Left ventricle myocardium superior (tissue), 1 donor: ENCODE data around the gene SNX9. TPM values are rescaled to one million over a fixed set of nuclear protein-coding genes. Genes with fewer than 3 reads are reported as not detected.

Experiments
- ATAC-seq: fragments of 200-7000 bp; cut with Tn5 transposase; one replicate; pipeline ENCODE4 v1.9.1; 2020; ENCODE audit warnings: mild to moderate bottlenecking, moderate library complexity
- DNase-seq: peaks from one replicate; pipeline ENCODE4 v3.0.0-alpha.2; 2020
- intact Hi-C: fragments of 100-400 bp; cut with micrococcal nuclease; formaldehyde crosslinking; loops from one replicate; pipeline ENCODE4 v1.11.0; 2022
- total RNA-seq: library from RNA; stranded (reverse); fragmentation: NEBNext Ultra II Directional; extraction: Animal tissue kit (Norgen Biotek cat#: 25700); gene quantifications from one replicate; pipeline ENCODE4 v1.2.1, GENCODE V29; 2021
- donor health status: DM: no; HTN: yes; CAD: no; lungs with severe emphysema.

The SNX9 gene
- total RNA-seq, 1 donor from 2014 or later = 31.6 TPM

DNA sequence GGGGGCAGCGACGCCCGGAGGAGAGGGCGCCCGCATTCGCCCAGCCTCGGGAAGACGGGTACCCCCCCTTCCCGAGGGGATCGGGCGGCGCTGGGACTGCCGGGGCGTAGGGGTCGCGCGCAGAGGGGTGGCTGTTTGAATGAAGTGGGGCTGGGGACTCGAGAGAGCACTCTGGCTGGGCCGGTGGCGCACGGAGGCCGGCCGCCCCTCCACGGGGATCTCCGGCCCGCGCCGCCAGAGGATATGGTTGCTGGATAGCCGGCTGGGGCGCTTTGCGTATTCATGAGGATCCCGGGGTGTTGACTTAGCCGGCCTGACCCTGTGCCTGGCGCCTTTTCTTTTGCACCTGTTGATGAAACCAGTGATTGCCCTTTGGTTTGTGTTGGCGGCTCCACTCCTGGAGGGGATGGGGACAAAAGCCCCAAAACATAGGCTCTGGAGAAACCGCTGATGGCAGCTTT is 159.1 kb downstream of the SNX9 start:
- ATAC-seq (peak; percentile 55), DNase-seq (peak; percentile 59)
- intact Hi-C loops = loop anchor here (10.0 kb wide), 1 partner anchor 83 kb away; no protein-coding TSS in a partner anchor

DNA sequence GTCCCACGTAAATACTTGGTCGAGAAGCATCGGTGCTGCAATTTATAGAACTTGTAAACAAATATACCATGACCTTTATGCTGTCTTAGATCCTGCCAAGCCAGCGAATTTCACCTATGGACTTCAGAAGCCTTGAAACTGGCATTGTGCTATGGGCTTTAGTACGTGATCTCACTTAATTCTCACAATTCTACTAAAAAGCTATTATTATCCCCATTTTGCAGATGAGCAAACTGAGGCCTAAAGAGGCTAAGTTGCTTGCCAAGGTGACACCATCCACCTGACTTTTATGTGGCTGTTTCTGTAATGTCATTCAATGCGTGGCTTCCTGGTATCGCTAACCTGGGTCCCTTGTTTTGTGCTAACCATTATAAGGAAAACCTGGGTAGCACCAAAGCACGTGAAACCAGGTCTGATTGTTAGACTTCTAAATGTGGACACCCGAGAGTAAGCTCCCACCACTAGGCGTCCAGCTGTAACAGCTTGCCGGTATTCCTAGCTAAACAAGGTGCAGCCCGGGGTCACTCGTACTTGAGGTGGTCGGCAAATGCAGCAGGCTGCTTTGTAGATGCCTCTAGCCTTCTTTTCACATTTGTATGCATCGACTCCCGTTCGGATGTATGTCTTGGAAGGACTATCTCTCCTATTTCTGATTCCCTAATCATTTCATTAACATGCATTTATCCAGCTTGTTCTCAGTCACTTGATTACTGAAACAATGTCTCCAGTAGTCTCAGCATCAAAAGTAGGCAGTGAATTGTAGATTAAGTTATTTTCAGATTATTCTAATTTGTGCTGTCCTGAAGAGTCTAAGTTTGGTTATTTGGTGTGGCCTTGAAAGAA is 159.7 kb downstream of the SNX9 start:
- no peak for DNase-seq
- intact Hi-C loops = loop anchor here (10.0 kb wide), 1 partner anchor 82 kb away; no protein-coding TSS in a partner anchor
- ATAC-seq = no peak

GRCh38 chr6:157983406-157984119 is 160.5 kb downstream of the SNX9 start:
- no peak for DNase-seq
- intact Hi-C loops = loop anchor here (10.0 kb wide), 1 partner anchor 81 kb away; no protein-coding TSS in a partner anchor
- ATAC-seq = no peak

DNA sequence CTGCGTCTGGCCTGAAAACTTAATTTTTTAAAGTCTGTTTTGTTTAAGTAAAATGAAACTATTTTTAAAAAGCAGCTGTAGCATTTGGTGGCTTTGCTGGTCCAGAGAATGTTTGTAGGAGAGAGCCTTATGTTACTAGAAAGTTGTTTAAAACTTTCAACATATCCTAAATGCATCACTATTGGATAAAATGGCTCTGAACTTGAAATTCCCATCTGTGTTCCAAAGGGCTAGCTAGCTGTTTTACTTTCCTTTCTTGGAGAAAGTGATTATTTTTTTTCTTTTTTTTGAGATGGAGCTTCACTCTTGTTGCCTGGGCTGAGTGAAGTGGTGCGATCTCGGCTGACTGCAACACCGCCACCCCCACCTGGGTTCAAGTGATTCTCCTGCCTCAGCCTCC is 161.1 kb downstream of the SNX9 start:
- DNase-seq (no peak), ATAC-seq (no peak)
- intact Hi-C loops = loop anchor here (10.0 kb wide), 1 partner anchor 81 kb away; no protein-coding TSS in a partner anchor

GRCh38 chr6:157984686-157985225 is 161.7 kb downstream of the SNX9 start:
- ATAC-seq (no peak), DNase-seq (no peak)
- intact Hi-C loops = loop anchor here (10.0 kb wide), 1 partner anchor 80 kb away; no protein-coding TSS in a partner anchor

- DNase-seq = no peak
- ATAC-seq = no peak
- intact Hi-C loops = loop anchor here (10.0 kb wide), 1 partner anchor 79 kb away; no protein-coding TSS in a partner anchor
These were observed 162.5 kb downstream of the SNX9 start for GRCh38 chr6:157985378-157986155.

DNA sequence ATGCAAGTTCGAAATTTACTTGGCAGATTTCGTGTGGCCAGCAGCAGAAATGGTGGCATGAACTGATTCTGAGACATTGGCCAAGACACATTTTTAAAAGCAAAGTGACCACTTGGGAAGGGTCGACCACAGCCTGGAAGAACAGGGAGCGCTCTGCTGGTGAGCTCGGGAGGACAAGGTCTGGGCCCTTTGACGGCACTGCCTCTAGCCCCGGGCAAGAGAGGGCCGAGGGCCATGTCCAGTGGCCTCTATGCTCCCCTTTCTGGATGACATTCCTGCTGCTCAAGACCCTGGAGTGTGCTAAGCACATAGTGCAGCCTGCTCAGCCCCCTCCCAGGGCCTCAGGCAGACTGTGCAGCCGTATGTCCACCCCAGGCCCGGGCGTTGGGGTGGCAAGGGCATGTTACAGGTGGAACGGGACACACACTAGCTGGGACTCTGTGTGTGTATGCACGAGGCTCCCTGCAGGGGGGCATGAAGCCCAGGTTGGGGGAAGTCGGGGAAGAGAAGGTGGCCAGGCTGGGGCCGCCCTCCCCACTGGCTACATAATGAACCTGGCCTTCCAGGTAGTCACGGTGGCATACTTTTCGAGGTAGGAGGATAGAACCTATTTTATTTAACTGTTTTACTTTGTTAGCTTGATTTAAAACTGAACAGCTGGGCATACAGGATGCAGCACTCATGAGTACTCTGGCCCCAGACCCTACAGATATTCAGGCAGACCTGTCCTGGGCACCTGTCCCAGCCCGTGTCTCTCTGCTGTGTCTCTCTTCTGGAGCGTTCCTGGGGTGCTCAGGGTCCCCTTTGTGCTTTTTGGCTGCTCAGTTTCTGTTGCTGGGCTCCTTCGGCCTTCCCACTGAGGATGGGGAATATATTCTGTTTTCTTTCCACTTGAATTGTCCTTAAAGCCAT is 165.0 kb downstream of the SNX9 start:
- no peak for DNase-seq
- intact Hi-C loops = loop anchor here (10.0 kb wide), 1 partner anchor 77 kb away; no protein-coding TSS in a partner anchor
- ATAC-seq = no peak

GRCh38 chr6:157988700-157989063 is 165.6 kb downstream of the SNX9 start:
- no peak for ATAC-seq
- DNase-seq = no peak
- intact Hi-C loops = loop anchor here (10.0 kb wide), 1 partner anchor 76 kb away; no protein-coding TSS in a partner anchor

GRCh38 chr6:157989541-157990289 is 166.7 kb downstream of the SNX9 start:
- intact Hi-C loops = loop anchor here (10.0 kb wide), 1 partner anchor 75 kb away; no protein-coding TSS in a partner anchor
- DNase-seq (peak; percentile 91), ATAC-seq (peak; percentile 92)

DNA sequence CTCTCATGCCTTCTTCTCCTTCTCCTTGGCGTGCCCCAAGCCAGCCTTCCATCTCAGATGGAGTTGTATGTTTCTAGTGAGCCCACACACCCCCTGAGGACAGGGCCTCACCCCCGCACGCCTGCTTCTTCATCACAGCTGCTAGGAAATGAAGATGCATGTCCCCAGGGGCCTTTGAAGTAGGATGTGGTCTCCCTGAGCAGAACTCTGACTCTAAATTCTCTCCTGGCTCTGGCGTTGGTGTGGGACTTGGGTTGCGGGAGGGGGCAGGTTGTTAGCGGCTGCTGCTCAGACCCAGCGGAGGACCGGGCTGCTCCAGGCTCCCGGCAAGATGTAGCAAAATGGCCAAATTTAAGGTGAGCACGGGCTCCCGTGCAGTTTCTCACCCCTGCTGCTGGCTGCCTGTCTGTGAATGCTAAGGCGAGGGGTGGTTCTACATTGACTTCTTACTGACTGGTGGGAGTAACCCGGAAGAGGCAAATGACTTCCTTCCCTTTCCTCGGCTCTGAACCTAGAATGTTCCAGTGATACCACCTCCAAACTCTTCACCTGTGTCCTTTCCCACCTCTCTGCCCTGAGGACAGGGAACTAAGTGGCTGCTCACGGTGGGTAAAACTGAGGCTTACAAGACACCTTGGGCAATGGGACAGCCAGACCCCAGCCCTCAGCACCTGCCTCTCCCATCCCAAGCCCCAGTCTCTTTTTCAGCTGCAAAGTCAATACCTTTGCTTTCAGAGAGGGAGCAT is 167.4 kb downstream of the SNX9 start:
- DNase-seq (no peak), ATAC-seq (no peak)
- intact Hi-C loops = no loop called here

DNA sequence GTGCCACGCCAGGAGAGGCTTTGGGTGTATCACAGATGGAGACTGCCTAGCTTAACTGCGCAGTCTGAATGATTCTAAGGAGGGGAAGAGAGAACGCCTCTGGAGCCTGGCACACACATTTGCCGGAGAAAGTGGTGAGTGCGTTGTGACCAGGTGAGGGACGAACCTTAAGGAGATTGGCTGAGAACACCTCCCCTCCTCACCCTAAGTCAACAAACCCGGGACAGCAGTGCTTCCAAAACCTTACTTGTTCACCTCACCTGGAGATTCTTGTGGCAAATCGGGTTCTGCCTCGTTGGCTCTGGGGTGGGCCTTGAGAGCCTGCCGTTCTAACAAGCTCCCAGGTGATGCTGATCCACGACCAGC is 168.0 kb downstream of the SNX9 start:
- intact Hi-C loops = no loop called here
- no peak for DNase-seq
- ATAC-seq = no peak

DNA sequence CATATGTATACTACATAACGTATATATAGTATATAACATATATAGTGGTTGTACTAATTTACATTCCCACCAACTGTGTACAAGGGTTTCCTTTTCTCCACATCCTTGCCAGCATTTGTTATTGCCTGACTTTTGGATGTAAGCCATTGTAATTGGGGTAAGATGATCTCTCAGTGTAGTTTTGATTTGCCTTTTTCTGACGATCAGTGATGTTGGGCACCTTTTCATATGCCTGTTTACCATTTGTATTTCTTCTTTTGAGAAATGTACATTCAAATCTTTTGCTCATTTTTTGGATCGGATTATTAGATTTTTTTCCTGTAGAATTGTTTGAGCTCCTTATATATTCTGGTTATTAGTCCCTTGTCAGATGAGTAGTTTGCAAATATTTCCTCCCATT is 170.0 kb downstream of the SNX9 start:
- intact Hi-C loops = no loop called here
- ATAC-seq (no peak), DNase-seq (no peak)

DNA sequence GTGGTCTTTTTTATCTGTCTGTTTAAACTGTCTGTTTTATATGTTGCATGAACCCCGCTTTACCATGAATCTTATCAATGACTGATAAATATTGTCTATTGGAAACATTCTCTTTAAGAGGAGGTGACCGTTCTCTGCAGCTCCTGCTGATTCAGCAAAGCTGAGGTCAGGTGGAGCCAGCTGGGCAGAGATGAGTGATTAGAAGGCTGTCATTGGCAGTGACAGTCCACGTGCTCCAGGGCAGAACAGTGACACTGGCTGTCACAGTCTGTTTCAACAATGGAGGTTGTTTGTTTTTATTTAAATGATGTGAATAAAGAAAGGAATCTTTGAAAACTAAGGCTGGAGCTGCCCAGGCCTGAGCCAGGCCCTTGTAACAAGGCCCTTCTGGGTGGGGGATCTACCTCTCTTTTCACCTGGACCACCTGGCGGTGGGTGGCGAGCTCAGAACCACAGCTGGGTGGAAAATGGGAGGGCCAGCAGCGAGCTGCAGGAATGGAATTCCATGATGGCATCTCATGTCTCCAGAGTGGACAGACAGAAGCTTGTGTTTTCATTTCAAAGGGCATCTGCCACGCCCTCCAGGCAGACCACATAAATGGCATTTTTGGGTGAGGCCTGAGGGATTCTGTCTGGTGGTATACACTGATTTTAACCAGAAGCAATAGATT is 171.2 kb downstream of the SNX9 start:
- ATAC-seq = no peak
- no peak for DNase-seq
- intact Hi-C loops = no loop called here
